HT-29 (cell line): ENCODE data around the gene LGI1. TPM values are rescaled to one million over a fixed set of nuclear protein-coding genes. Genes with fewer than 3 reads are reported as not detected.

Experiments used
- total RNA-seq: library from RNA; depleted of rRNA; stranded (reverse); fragments of >200 nt; shearing (Covaris generic); gene quantifications from 2 replicates; pipeline ENCODE4 v1.2.3, GENCODE V29; 2014; rRNA removed

Gene LGI1
- total RNA-seq, 1 experiment from 2014 or later: not detected

Other genes with a start within 250 kb of the LGI1 start
- 88.1 and 97.9 TPM in 2 replicates for gene FFAR4, start 191.3 kb upstream of the LGI1 start, total RNA-seq
- 2.7 and 4.5 TPM in 2 replicates for gene RBP4, start 156.7 kb upstream of the LGI1 start, total RNA-seq
- gene PDE6C, start 145.4 kb upstream of the LGI1 start, total RNA-seq: not detected in 2 replicates
- 1.8 and 2.9 TPM in 2 replicates for gene FRA10AC1, start 55.3 kb upstream of the LGI1 start, total RNA-seq
- gene SLC35G1, start 136.0 kb downstream of the LGI1 start, total RNA-seq: 6.2 and 7.5 TPM in 2 replicates
- 1.4 and 2.1 TPM in 2 replicates for gene PLCE1, start 236.0 kb downstream of the LGI1 start, total RNA-seq